ENCODE measurements around the gene CSPG4. TPM values are rescaled to one million over a fixed set of nuclear protein-coding genes. Genes with fewer than 3 reads are reported as not detected.

The CSPG4 gene
- total and polyA plus RNA-seq, 9 of the 15 experiments (the other 6 are each of a cell fraction or from before 2014, with no cell fraction given): under 0.01 to 0.07 (median 0.04) TPM; not detected in 5

GRCh38 chr15:75729326-75730069 is 16.9 kb upstream of the CSPG4 start:
- Histone ChIP-seq H4K20me1 (replicated peaks; ENCODE audit: control insufficient read depth, insufficient read depth, low read length) (peaks cover 6% of the 10 kb centered on the region; the same call in 1 of the 2 replicates), H3K79me2 (ENCODE audit: control insufficient read depth, insufficient read depth, low read length) (no peaks in the 10 kb centered on the region), H3K4me2 (ENCODE audit: insufficient read depth, low read length) (no peak overlapping the region), H3K9me1 (ENCODE audit: control insufficient read depth, insufficient read depth, low read length) (no peaks in the 10 kb centered on the region), H3K9ac (ENCODE audit: insufficient read depth in 1 of 2, low read depth in 2 of 2, low read length in 2 of 2) (no peak overlapping the region), H3K9me3 (replicated peaks; ENCODE audit: control insufficient read depth, insufficient read depth, low read depth, low read length) (no peaks in the 10 kb centered on the region), H2AFZ (ENCODE audit: low read depth, low read length) (no peak overlapping the region), H3K4me1 (replicated peaks in 1 of 2; ENCODE audit: control insufficient read depth in 2 of 2, insufficient read depth in 2 of 2, low read length in 2 of 2) (peaks cover 3 to 34% of the 10 kb centered on the region in 2 experiments; a peak in 4 of 5 replicates), H3K36me3 (ENCODE audit: control insufficient read depth, insufficient read depth, low read length) (no peaks in the 10 kb centered on the region), H3K27ac (ENCODE audit: extremely low read depth, low read depth, low read length) (no peak overlapping the region), H3K27me3 (ENCODE audit: control insufficient read depth in 2 of 2, insufficient read depth in 2 of 2, low read length in 2 of 2) (peaks cover 0 to 32% of the 10 kb centered on the region in 2 experiments; a peak in 2 of 5 replicates), H3K4me3 (no peak overlapping the region)
- no TSS peak for BruUV-seq (replicated peaks)
- intact Hi-C loops (cut with micrococcal nuclease) (no loop called here), in situ Hi-C loops (cut with MboI) (loop anchor here (5.0 kb wide), 2 partner anchors 42 to 63 kb away; no protein-coding TSS in a partner anchor)
- FAIRE-seq (no peak), ATAC-seq (no peak), DNase-seq (ENCODE audit: extremely low read depth in 1 of 4, low spot score in 3 of 4) (peak in 1 of 4 experiments; percentile 2)
- ChIA-PET CTCF (ENCODE audit: low intra/inter-chr PET ratio) (interaction anchor here (1.0 to 1.7 kb wide), 2 partner anchors 72 to 73 kb away, joined by 3 to 6 read pairs; no protein-coding TSS in a partner anchor), POLR2A (no interaction called here)
- WGBS (ENCODE audit: insufficient coverage, low coverage, missing lambda C conversion rate): 38% methylated on average over 10 of the region's 10 CpGs
- TF ChIP-seq ZNF121 (CRISPR knock-in tag; conservative IDR thresholded peaks at IDR 0.05): 0 out of 2 replicates have a peak, but pooled peaks have one; percentile 11
- TF ChIP-seq RBM34 (IDR thresholded peaks at IDR 0.05; ENCODE audit: borderline replicate concordance, insufficient read depth, low read length): no peak
- peak; percentile 17 for TF ChIP-seq RBM25 (IDR thresholded peaks at IDR 0.05; ENCODE audit: low read depth, low read length, severe bottlenecking)
